Measurements from ENCODE around the gene ATPAF1. TPM values are rescaled to one million over a fixed set of nuclear protein-coding genes. Genes with fewer than 3 reads are reported as not detected.

Gene ATPAF1
- total RNA-seq, 1 experiment from 2014 or later, result 50.3 TPM

DNA sequence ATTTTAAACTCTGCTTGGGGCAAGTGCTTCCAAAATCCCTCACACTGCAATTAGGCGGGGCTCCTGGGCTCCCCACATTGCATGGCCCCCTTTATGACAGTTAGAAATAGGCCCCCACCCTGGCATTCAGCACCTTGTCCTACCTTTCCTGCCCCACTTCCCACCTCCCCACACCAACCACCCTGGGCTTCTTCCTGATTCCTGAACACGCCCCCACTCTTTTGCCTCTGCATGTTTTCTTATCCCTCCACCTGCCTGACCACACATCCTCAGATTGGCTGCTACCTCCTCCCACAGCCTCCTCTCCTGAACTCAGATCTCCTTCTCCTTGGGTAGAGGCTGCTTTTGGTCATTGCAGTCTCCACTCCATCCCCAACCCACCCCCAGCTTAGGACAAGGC is 53.1 kb downstream of the ATPAF1 start:
- H3K4me2 ChIP-seq, result peak overlapping the region; percentile 98
- H3F3A ChIP-seq (ENCODE audit: insufficient read depth, low read depth), result peaks cover 25% of the 10 kb centered on the region
- intact Hi-C loops (cut with micrococcal nuclease; ENCODE audit: unreplicated experiment), result loop anchor here (10.0 kb wide), 1 partner anchor 720 kb away; the partner anchor contains the start of gene CMPK1
- no peaks in the 10 kb centered on the region for H3K9me2 ChIP-seq (ENCODE audit: insufficient read depth)
- DNase-seq, result no peak
- ChIA-PET POLR2A (ENCODE audit: unreplicated experiment) (interaction anchor here (0.7 kb wide), 1 partner anchor 11 kb away, joined by 3 read pairs; the partner anchor contains the start of gene MKNK1), CTCF (interaction anchor here (1.5 kb wide), 1 partner anchor 8 kb away, joined by 3 read pairs; no protein-coding TSS in a partner anchor)
- peaks cover 63% of the 10 kb centered on the region for H3K4me1 ChIP-seq (replicated peaks; ENCODE audit: insufficient read depth)
- peak overlapping the region; percentile 66; the same call in 1 of the 2 replicates for H3K4me3 ChIP-seq
- no peaks in the 10 kb centered on the region for H3K9me3 ChIP-seq (ENCODE audit: insufficient read depth, low read depth)
- peak overlapping the region; percentile 74; the same call in 1 of the 2 replicates for H3K27ac ChIP-seq
- H4K20me1 ChIP-seq (ENCODE audit: insufficient read depth), result no peaks in the 10 kb centered on the region
- TF ChIP-seq EZH2 (IDR thresholded peaks at IDR 0.05; ENCODE audit: low read depth), result no peak
- TF ChIP-seq, protein P1, sequence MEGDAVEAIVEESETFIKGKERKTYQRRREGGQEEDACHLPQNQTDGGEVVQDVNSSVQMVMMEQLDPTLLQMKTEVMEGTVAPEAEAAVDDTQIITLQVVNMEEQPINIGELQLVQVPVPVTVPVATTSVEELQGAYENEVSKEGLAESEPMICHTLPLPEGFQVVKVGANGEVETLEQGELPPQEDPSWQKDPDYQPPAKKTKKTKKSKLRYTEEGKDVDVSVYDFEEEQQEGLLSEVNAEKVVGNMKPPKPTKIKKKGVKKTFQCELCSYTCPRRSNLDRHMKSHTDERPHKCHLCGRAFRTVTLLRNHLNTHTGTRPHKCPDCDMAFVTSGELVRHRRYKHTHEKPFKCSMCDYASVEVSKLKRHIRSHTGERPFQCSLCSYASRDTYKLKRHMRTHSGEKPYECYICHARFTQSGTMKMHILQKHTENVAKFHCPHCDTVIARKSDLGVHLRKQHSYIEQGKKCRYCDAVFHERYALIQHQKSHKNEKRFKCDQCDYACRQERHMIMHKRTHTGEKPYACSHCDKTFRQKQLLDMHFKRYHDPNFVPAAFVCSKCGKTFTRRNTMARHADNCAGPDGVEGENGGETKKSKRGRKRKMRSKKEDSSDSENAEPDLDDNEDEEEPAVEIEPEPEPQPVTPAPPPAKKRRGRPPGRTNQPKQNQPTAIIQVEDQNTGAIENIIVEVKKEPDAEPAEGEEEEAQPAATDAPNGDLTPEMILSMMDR (conservative IDR thresholded peaks at IDR 0.05), result no peak
- peaks cover 9% of the 10 kb centered on the region; the same call in 1 of the 2 replicates for H3K36me3 ChIP-seq (ENCODE audit: low read depth)
- peaks cover 49% of the 10 kb centered on the region for H3K79me2 ChIP-seq (ENCODE audit: low read depth)
- H2AFZ ChIP-seq, result no peak overlapping the region
- no TSS peak for BruUV-seq (replicated peaks)
- H3K27me3 ChIP-seq (ENCODE audit: insufficient read depth, low read depth), result no peaks in the 10 kb centered on the region

DNA sequence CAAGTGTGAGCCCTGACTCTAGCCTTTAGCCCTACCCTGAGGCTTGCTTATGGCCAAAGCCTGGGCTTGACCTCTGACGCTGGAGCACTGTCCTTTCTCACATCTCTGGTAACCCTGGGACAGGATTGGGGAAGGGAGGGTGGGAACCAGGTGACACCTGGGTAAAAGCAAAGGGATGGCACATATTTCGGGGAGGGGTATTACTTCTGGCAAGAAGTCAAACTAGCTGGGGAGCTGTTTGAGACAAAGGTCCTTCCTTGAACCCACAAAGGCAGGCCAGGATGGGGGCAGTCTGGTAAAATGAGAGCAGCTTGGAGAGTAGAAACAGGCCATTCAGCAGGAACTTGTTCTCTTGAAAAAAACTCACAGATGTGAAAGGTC is 53.6 kb downstream of the ATPAF1 start:
- Histone ChIP-seq H3K27ac (peak overlapping the region; percentile 74), H3F3A (ENCODE audit: insufficient read depth, low read depth) (peaks cover 25% of the 10 kb centered on the region), H3K79me2 (ENCODE audit: low read depth) (peaks cover 53% of the 10 kb centered on the region), H2AFZ (no peak overlapping the region), H3K4me1 (replicated peaks; ENCODE audit: insufficient read depth) (peaks cover 63% of the 10 kb centered on the region), H3K36me3 (ENCODE audit: low read depth) (peaks cover 13% of the 10 kb centered on the region), H3K9me2 (ENCODE audit: insufficient read depth) (no peaks in the 10 kb centered on the region), H3K9me3 (ENCODE audit: insufficient read depth, low read depth) (no peaks in the 10 kb centered on the region), H4K20me1 (ENCODE audit: insufficient read depth) (no peaks in the 10 kb centered on the region), H3K4me2 (peak overlapping the region; percentile 98), H3K4me3 (no peak overlapping the region), H3K27me3 (ENCODE audit: insufficient read depth, low read depth) (no peaks in the 10 kb centered on the region)
- TF ChIP-seq EZH2 (IDR thresholded peaks at IDR 0.05; ENCODE audit: low read depth), result no peak
- TF ChIP-seq, protein P1 (conservative IDR thresholded peaks at IDR 0.05), result no peak
- ChIA-PET CTCF (no interaction called here), POLR2A (ENCODE audit: unreplicated experiment) (interaction anchor here (0.6 to 1.0 kb wide), 4 partner anchors 10 to 447 kb away, joined by 3 to 12 read pairs (median 5); partner anchors contain the start of gene MKNK1)
- no peak for DNase-seq
- intact Hi-C loops (cut with micrococcal nuclease; ENCODE audit: unreplicated experiment), result loop anchor here (5.0 to 10.0 kb wide), 2 partner anchors 188 to 720 kb away; partner anchors contain the start of gene CMPK1
- BruUV-seq (replicated peaks), result no TSS peak

DNA sequence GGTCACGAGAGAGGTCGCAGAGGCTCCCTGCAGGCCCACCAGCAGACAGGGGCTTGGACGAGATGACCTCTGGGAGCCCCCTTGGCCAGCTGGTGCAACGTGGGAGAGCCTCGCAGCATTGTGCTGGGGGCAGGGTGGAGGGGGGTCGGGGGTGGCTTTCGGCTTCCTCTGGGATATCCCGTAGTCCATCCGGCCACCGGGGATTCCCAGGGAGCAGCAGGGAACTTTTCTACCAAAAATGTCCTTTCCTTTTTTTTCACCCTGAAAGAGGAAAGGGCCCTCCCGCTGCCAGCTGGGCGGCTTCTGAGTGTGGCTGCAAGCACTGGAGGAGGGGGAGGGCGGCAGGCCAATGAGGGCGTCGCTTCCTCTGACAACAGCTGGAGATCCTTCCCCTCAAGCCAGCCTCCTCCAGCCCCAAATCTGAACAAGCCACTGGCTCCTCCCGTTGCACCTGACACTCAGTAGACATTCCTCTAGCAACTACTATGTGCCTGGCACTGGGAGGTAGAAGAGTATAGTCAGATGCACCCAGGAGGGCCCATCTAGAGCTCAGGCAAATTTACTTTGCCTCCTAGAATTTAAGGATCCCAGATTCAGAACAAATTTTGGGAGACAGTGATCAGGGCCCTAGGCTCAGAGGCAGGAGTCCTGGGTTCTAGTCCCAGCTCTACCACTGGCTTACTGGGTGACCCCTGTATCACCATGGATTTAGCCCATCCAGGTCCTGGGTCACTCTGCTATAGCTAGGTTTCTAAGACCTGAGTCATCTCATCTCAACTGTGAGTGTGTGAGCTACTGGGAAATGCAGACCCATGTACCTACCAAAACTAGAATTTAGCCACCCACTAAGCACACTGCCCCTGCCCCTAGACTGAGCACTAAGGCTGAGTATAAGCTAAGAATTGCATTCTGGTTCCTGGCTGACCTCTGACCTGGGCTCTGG is 54.2 kb downstream of the ATPAF1 start:
- H3K9me3 ChIP-seq (ENCODE audit: insufficient read depth, low read depth), result no peaks in the 10 kb centered on the region
- H4K20me1 ChIP-seq (ENCODE audit: insufficient read depth), result no peaks in the 10 kb centered on the region
- H3K4me2 ChIP-seq, result peak overlapping the region; percentile 98
- H3K4me3 ChIP-seq, result no peak overlapping the region
- no peaks in the 10 kb centered on the region for H3K27me3 ChIP-seq (ENCODE audit: insufficient read depth, low read depth)
- BruUV-seq (replicated peaks), result TSS peak; percentile 55
- DNase-seq, result peak in 1 of 2 experiments; percentile 85
- H3K36me3 ChIP-seq (ENCODE audit: low read depth), result peaks cover 20% of the 10 kb centered on the region
- peak overlapping the region; percentile 74 for H3K27ac ChIP-seq
- H3K79me2 ChIP-seq (ENCODE audit: low read depth), result peaks cover 57% of the 10 kb centered on the region
- H2AFZ ChIP-seq, result no peak overlapping the region
- H3K4me1 ChIP-seq (replicated peaks; ENCODE audit: insufficient read depth), result peaks cover 63% of the 10 kb centered on the region
- POLR2A ChIA-PET (ENCODE audit: unreplicated experiment), result interaction anchor here (0.5 to 1.0 kb wide), 6 partner anchors 10 to 447 kb away, joined by 3 to 19 read pairs (median 8); partner anchors contain the start of gene MKNK1
- CTCF ChIA-PET, result no interaction called here
- TF ChIP-seq EZH2 (IDR thresholded peaks at IDR 0.05; ENCODE audit: low read depth), result no peak
- TF ChIP-seq, protein P1 (conservative IDR thresholded peaks at IDR 0.05), result no peak
- peaks cover 25% of the 10 kb centered on the region for H3F3A ChIP-seq (ENCODE audit: insufficient read depth, low read depth)
- intact Hi-C loops (cut with micrococcal nuclease; ENCODE audit: unreplicated experiment), result loop anchor here (5.0 to 10.0 kb wide), 2 partner anchors 188 to 721 kb away; partner anchors contain the start of gene CMPK1
- no peaks in the 10 kb centered on the region for H3K9me2 ChIP-seq (ENCODE audit: insufficient read depth)
